AG10803 (cell line): ENCODE data around the gene UQCRFS1.

ENCODE experiments used
- DNase-seq: peaks from one replicate; pipeline ENCODE4 v3.0.0; 2010; ENCODE audit warnings: low read depth
- H3K4me3 ChIP-seq: 2 replicates; pipeline ENCODE4 v1.5.1; 2011; ENCODE audit warnings: mild to moderate bottlenecking, low read length, control low read depth
- CTCF ChIP-seq: conservative IDR thresholded peaks from 2 replicates; pipeline ENCODE4 v1.5.1; 2011; ENCODE audit warnings: mild to moderate bottlenecking, low read length, control low read depth, inconsistent platforms

Gene UQCRFS1

GRCh38 chr19:29212648-29213573, at the start of gene UQCRFS1:
Gene UQCRFS1 (minus strand): TSS chr19:29213151. CDS start chr19:29213118, 33 bp downstream.
- DNase-seq: peak; percentile 88
- peak within 1 kb of the TSS; percentile 88 for H3K4me3 ChIP-seq
- TF ChIP-seq CTCF: 0 out of 2 replicates have a peak, but pooled peaks have one; percentile 3

GRCh38 chr19:29262085-29262484, 49.1 kb upstream of the UQCRFS1 start:
- DNase-seq: no peak
- no peak overlapping the region for H3K4me3 ChIP-seq
- TF ChIP-seq CTCF: no peak

- peak; percentile 22 for DNase-seq
- no peak overlapping the region for H3K4me3 ChIP-seq
- peak; percentile 37 for TF ChIP-seq CTCF
Observed at GRCh38 chr19:29260477-29261317, 47.7 kb upstream of the UQCRFS1 start.

GRCh38 chr19:29259867-29260281, 46.9 kb upstream of the UQCRFS1 start:
- DNase-seq: no peak
- no peak overlapping the region for H3K4me3 ChIP-seq
- TF ChIP-seq CTCF: no peak

- no peak for DNase-seq
- TF ChIP-seq CTCF: peak; percentile 32
Observed at GRCh38 chr19:29259153-29259552, 46.2 kb upstream of the UQCRFS1 start.

GRCh38 chr19:29256516-29256915, 43.6 kb upstream of the UQCRFS1 start:
- no peak for DNase-seq
- no peak overlapping the region for H3K4me3 ChIP-seq
- TF ChIP-seq CTCF: no peak

More at GRCh38 chr19:29259153-29259552, 46.2 kb upstream of the UQCRFS1 start:
- no peak overlapping the region for H3K4me3 ChIP-seq
